Fibroblast of the aortic adventitia (primary cell): ENCODE data around the gene PRPF18. TPM values are rescaled to one million over a fixed set of nuclear protein-coding genes. Genes with fewer than 3 reads are reported as not detected.

Source experiments
- DNase-seq: peaks from one replicate; pipeline ENCODE4 v3.0.0-alpha.2; 2010; ENCODE audit warnings: low read depth
- H3K4me3 ChIP-seq: 2 replicates; pipeline ENCODE4 v1.5.1; 2011; ENCODE audit warnings: low read depth, mild to moderate bottlenecking, control low read depth, low read length, moderate library complexity
- total RNA-seq: library from RNA; depleted of rRNA; stranded (reverse); fragments of >200 nt; gene quantifications from 2 replicates; pipeline ENCODE4 v1.2.3, GENCODE V29; 2012; ENCODE audit warnings: low replicate concordance
- TF ChIP-seq, protein P1 (sequence below): IDR thresholded peaks from 2 replicates; pipeline ENCODE4 v1.5.1; 2011; ENCODE audit warnings: mild to moderate bottlenecking, low read length, control low read depth, inconsistent platforms; ENCODE audit not compliant: insufficient read depth

PRPF18 gene
- total RNA-seq, 1 donor = 37.0 TPM

DNA sequence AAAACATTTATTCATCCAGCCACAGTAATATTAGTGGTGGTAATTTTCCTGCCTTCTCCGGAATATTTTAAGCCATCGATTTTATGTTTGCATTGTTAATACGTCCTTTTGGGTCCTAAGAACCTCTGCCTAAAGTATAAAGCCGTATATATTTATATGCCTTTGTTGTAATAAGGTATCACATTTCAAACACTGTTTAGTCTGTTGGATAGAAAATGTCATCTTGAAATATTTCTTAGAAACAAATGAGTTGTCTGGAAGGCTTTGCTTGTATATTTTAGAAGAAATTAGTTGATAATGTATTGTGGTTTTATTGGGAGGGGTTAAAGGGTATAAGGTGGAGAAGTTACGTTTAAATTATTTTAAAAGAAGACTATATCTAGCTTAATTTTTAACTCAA lies 11.1 kb downstream of the PRPF18 start:
- no peak overlapping the region for H3K4me3 ChIP-seq
- DNase-seq = no peak
- TF ChIP-seq, protein P1, sequence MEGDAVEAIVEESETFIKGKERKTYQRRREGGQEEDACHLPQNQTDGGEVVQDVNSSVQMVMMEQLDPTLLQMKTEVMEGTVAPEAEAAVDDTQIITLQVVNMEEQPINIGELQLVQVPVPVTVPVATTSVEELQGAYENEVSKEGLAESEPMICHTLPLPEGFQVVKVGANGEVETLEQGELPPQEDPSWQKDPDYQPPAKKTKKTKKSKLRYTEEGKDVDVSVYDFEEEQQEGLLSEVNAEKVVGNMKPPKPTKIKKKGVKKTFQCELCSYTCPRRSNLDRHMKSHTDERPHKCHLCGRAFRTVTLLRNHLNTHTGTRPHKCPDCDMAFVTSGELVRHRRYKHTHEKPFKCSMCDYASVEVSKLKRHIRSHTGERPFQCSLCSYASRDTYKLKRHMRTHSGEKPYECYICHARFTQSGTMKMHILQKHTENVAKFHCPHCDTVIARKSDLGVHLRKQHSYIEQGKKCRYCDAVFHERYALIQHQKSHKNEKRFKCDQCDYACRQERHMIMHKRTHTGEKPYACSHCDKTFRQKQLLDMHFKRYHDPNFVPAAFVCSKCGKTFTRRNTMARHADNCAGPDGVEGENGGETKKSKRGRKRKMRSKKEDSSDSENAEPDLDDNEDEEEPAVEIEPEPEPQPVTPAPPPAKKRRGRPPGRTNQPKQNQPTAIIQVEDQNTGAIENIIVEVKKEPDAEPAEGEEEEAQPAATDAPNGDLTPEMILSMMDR = no peak

GRCh38 chr10:13604357-13605040 lies 17.7 kb downstream of the PRPF18 start:
- TF ChIP-seq, protein P1 = no peak
- no peak overlapping the region for H3K4me3 ChIP-seq
- no peak for DNase-seq

- DNase-seq = no peak
- H3K4me3 ChIP-seq = no peak overlapping the region
- TF ChIP-seq, protein P1 = no peak
Measured at GRCh38 chr10:13608246-13608853, 21.6 kb downstream of the PRPF18 start.

DNA sequence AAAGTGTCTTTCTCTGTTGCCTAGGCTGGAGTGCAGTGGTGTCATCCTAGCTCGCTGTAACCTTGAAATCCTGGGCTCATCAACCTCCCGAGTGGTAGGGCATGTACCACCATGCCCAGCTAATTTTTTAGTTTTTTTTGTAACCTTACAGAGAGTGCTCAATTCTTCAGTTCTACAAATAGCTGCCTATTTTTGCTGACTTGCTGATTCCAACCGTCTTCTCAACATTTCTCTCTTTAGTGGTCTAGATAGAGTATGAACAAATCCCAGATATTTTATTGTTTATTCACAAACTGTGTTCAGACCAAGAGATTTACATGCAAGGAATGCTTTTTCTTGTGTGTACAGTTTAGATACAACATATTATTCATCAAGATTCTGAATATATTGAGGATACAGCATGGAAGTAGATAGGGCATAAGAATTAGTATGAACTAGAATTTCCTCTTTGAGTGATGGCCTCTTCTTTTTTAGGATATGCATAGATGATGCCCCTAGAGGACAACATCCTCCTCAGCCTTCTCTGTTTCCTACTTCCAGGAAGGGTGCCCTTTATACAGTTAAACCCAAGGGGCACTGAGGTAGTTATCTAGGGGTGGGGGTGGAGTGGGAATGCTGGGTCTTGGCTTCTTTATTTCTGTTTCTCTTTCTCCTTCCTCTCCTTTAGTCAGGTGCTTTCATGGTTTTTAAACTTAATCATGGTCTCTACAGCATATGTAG lies 26.0 kb downstream of the PRPF18 start:
- no peak overlapping the region for H3K4me3 ChIP-seq
- TF ChIP-seq, protein P1 = no peak
- DNase-seq = no peak

DNA sequence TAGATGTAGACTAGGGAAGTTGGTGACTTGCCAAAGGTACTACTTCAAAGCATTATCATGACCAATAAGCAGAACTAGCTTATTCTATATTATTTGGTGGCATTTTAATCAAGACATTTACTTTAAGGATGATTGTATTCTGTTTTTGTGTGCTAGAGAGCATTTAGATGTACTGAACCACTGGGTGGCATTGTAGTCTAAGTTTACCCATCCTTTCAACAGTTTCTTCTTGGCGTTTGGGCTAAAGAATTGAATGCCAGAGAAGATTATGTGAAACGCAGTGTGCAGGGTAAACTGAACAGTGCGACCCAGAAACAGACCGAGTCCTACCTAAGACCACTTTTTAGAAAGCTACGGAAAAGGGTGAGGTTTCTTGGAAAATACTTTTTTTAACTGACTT lies 26.8 kb downstream of the PRPF18 start:
- H3K4me3 ChIP-seq = no peak overlapping the region
- DNase-seq = peak; percentile 74
- TF ChIP-seq, protein P1 = peak; percentile 47

GRCh38 chr10:13614530-13615332 lies 28.0 kb downstream of the PRPF18 start:
- TF ChIP-seq, protein P1 = no peak
- peak; percentile 42 for DNase-seq
- no peak overlapping the region for H3K4me3 ChIP-seq
